Neural cell (in vitro differentiated cells): ENCODE measurements around the gene PLAAT2.

Experiments
- CTCF ChIP-seq: fragments of 450-650 bp; IDR thresholded peaks from 2 replicates; pipeline ENCODE4 v1.5.1; 2014; ENCODE audit warnings: antibody characterized with exemption, mild to moderate bottlenecking, moderate library complexity; ENCODE audit not compliant: poor library complexity, severe bottlenecking
- EZH2 ChIP-seq: fragments of 200-600, 300-800 bp; shearing (Covaris generic), sonication (generic); IDR thresholded peaks from 2 replicates; pipeline ENCODE4 v1.6.1; 2014; ENCODE audit warnings: antibody characterized with exemption, low read length, borderline replicate concordance, mild to moderate bottlenecking; ENCODE audit not compliant: insufficient read depth, poor library complexity, severe bottlenecking
- MXI1 ChIP-seq: fragments of 450-650 bp; conservative IDR thresholded peaks from 2 replicates; pipeline ENCODE4 v1.6.1; 2014; ENCODE audit warnings: antibody characterized with exemption, mild to moderate bottlenecking; ENCODE audit not compliant: poor library complexity, severe bottlenecking
- TAF1 ChIP-seq: IDR thresholded peaks from 2 replicates; pipeline ENCODE4 v1.6.1; 2012; ENCODE audit warnings: low read depth

GRCh38 chr11:63586451-63587166 is 23.4 kb upstream of the PLAAT2 start:
- TF ChIP-seq TAF1, result no peak
- TF ChIP-seq CTCF, result no peak
- no peak for TF ChIP-seq EZH2
- TF ChIP-seq MXI1, result no peak
